Activated gamma-delta T cell treated with Interleukin-2 at 50 U/mL for 16 hours (primary cell): Measurements from ENCODE around the gene AVL9.
"Not testable (repeated sequence)": the region's sequence is repeated elsewhere in the genome, so short reads cannot be mapped to it uniquely, and the experiment has no call there.

ENCODE experiments used
- DNase-seq: peaks from one replicate; pipeline ENCODE4 v3.0.0-alpha.2; 2020

Gene AVL9

DNA sequence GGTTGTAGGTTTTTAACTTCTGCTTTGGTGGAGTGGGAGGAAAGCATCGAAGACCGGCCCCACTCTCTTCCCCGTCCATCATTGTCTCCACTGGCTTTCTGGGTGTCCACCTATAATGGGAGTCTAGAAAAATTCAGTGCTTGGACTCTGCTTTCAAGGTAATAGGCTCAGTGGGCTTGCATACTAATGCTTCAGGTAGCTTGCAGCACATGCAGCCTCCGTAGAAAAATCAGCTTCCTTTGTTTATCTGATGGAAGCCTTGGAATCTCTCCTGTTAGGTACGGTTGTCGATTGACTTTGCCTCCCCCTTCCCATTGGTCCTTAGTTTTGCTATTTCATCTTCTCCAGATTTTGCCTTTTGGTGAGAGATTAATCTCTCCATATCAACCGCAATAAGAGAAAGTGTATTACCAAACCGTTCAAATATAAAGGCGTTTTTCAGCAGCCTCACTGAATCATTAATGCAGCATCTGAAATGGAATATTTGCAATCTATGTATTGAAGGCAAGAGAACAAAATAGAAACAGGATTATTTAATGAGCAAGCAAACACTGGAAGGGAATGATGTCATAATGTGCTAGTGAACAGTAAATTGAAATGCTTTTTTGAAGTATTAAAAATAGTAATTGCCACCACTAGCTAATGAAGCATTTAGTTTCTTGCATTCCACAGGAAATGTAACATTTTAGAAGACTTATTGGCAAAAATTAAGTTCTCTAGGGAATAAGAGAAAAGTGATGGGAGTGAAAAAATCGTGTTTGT, 944 bp downstream of the AVL9 start:
- DNase-seq: no peak

DNA sequence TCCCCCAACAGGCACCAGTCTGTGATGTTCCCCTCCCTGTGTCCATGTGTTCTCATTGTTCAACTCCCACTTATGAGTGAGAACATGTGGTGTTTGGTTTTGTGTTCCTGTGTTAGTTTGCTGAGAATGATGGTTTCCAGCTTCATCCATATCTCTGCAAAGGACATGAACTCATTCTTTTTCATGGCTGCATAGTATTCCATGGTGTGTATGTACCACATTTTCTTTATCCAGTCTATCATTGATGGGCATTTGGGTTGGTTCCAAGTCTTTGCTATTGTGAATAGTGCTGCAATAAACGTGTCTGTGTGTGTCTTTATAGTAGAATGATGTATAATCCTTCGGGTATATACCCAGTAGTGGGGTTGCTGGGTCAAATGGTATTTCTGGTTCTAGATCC, 4.5 kb downstream of the AVL9 start:
- not testable (repeated sequence) for DNase-seq

DNA sequence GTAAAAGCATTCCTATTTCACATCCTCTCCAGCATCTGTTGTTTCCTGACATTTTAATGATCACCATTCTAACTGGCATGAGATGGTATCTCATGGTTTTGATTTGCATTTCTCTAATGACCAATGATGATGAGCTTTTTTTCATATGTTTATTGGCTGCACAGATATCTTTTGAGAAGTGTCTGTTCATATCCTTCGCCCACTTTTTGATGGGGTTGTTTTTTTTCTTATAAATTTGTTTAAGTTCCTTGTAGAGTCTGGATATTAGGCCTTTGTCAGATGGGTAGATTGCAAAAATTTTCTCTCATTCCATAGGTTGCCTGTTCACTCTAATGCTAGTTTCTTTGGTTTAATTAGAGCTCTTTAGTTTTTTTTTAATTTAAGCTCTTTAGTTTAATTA, 4.9 kb downstream of the AVL9 start:
- DNase-seq: not testable (repeated sequence)

DNA sequence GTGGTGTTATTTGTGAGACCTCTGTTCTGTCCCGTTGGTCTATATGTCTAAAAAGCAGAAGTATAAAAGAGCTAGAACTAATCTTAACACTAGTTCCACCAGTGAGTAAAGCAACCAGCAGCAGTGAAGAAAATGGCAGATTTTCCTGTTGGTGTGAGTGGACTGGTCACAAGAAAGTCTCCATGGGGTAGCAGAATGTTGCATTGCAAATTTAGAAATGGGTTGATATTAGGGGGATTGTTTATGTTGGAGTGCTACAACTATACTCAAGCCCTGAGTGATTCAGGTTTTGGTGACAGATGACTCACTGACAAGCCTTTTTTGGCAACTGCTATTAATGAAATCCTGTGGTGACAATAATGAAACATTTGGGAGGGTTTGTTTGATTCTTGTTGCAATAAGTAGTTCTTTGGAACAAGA, 5.6 kb downstream of the AVL9 start:
- DNase-seq: no peak

DNA sequence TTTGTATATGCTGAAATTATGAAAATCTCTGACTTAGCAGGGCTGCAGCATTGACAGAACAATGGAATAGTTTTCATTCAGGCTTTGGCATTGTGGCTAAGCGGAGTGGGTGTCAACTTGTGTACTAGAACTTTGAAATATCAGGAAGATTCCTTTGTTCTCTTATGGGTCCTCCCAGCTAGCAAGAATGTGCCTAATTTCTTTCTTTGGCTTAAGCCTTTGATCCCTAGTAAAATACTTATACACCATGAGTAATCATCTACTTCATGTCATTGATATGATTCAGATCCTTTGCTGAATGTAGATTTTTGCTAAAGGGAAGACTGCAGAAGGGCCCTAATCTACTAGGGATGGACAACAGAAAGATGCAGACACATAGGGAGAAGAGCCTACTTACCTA, 6.2 kb downstream of the AVL9 start:
- DNase-seq: no peak

DNA sequence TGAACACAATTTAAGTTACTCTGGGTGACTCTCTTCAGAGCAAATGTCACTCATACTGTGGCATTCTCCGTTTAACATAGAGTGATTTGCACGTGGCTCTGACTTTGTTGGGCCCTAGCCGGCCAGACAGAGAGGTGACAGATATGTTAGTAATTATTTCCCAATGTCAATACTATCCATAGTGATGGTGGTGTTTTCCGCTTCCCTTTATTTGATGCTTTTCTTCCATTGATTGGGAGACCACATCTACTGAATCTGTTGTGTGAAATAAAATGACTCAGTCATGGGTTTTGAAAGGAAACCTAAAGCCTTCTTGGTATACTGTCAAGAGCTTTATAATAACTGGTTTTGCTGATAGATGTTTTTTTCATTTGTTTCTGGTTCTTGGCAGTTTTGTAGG, 7.4 kb downstream of the AVL9 start:
- no peak for DNase-seq

DNA sequence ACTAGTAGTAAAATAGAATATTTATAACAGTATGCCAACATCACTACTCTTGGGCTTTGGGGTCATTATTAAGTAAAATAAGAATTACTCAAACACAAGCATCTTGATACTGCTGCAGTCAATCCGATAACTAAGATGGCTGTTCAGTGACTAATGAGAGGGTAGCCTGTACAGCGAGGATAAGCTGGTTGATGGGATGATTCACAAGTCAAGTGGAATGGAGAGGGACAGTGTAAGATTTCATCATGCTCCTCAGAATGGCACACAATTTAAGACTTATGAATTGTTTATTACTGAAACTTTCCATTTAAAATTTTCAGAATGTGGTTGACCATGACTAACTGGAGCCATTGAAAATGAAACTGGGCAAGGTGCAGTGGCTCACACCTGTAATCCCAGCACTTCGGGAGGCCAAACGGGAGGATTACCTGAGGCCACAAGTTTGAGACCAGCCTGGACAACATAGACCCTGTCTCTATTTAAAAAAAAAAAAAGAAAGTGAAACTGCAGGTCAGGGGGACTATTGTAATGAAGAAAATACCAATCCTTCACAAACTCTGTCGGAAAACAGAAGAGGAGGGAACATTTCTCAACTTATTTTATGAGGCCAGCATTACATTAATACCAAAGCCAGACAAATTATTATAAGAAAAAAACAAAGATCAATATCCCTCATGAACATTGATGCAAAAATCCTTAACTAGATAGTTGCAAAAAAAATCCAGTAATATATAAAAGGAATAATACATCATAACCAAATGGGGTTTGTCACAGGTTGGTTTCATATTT, 11.2 kb downstream of the AVL9 start:
- no peak for DNase-seq

DNA sequence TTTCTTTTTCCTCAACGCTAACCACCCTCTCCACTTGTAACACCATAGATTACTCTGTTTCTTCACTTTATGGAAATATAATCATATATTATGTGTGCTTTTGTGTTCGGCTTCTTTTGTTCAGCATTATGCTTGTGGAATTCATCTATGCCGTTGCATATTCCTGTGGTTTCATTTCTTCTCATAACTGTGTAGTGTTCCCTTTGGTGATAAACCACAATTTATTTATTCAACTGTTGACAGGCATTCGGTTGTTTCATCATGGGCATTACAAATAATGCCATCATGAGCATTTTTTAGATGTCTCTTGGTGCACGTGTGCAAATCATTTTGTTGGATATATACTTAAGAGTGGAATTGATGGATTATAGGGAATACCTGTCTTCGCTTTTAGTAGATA, 12.1 kb downstream of the AVL9 start:
- no peak for DNase-seq

DNA sequence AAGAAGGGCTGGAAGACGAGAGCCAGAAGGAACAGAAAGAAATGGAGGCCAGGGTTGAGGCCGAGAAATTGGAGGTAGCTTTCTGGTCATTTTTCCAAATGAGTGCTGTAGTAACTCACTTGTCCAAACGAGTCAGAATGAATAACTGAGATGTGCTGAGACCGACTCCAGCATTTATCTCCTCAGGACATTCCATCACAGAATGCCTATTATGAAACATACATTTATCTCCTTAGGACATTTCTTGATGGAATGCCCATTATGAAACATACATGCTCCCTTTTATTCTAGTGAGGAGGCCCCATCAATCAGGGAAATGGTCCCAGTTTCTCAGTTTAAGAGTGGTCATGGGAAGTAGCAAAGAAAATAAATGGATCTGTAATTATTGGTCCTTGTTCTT, 16.5 kb downstream of the AVL9 start:
- no peak for DNase-seq

DNA sequence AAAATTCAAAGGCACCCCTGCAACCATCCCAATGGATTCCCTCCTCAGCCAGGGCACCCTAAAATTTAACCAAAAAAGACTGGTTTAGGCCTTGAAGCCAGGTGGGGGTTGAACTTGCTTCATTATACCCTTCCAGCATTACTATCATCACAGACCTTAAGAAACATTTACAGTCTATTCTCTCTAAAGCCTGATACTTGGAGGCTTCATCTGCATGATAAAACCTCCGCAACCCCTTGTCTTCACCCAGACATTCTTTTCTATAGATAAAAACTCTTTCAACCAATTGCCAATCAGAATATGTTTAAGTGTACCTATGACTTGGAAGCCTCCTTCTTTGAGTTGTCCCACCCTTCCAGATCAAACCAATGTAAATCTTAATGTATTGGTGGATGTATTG, 17.9 kb downstream of the AVL9 start:
- DNase-seq: no peak

DNA sequence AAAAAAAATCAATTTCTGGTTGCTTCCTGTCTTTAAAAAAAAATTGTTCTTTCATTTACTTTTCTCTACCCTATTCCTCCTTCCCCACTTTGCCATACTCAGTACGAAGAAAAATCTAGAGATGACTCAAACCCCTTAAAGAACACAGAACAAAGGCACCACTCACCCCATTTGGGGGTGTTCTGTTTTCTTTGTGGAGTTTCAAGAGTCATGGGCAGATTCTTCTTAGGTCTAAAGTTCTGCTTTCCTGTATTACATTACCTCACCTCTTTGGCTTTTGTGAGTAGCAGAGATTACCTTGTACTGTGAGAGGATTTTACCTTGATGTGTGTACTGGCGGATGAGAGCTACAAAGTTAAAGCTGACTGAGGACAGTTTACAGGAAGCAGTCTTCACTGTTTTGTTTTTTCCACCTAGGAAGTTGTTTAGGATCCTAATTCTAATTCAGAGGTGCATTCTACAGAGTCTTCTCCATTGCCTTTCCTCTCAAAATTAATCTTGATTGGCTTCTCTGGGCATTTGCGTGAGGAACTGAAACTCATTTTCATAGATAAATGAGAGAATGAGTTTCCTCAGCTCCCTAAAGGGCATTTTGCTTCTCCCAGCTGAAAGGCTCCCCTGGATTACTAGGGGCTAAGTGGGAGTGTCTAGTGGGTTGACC, 20.7 kb downstream of the AVL9 start:
- DNase-seq: no peak

DNA sequence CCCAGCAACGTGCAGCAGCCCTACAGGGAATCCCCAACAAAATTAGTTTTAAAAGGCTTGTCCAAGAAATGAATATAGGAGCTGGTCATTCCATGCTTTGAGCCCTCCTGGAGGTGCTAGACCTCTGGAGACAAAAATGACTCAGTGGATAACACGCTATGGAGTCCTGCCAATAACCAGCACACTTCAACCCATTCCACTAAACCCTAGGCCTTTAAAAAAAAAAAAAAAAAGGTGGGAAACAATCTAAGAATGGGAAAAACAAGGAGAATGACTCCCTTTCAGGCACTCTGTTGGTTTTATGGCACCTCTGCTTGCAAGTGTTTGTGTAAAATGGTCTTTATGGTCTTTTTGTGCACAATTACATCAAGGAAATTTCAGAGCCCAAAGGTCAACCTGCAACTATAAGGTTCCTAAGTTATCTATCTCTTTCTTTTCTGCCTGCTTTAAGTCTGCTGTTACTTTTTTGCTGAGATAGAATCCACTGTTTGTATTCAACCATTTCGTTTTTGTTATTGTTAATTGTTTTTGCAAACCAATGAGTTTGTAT, 21.3 kb downstream of the AVL9 start:
- no peak for DNase-seq

DNA sequence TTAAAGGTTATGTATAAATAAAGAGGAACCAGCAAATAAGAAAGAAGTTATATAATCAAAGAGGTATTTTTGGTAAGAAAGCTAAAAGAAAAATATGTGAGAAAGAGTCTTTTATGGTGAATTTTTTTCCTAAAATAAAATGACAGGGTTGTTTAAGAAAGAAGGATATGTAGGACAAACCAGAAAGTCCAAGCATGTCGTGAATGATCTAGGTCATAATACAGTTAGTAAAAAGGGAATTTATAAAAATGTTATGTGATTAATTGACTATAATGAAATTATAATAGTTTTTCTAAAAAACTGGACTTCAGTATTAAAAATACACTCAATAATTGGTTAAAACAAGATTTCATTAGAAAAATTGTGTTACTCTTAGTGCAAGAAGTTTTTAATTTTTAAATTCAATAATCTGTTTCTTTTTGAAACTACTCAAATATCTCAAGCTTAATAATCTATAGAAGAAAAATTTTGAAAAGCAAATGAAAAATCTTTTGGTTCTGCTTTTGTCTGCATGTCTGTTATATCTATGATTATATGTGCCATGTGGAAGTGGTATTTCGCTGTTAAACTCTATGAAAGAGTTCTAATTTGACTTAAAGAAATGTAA, 23.3 kb downstream of the AVL9 start:
- DNase-seq: no peak

DNA sequence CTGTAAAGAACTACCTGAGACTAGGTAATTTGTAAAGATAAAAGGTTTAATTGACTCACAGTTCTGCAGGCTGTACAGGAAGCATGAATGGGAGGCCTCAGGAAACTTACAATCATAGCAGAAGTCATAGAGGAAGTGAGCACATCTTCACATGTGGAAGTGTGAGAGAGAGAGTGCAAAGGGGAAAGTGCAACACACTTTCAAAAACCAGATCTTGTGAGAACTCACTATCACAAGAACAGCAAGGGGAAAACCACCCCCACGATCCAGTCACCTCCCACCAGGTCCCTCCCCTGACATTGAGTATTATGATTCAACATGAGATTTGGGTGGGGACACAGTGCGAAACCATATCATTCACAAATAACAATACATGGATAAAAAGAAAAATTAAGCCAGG, 24.5 kb downstream of the AVL9 start:
- DNase-seq: no peak

DNA sequence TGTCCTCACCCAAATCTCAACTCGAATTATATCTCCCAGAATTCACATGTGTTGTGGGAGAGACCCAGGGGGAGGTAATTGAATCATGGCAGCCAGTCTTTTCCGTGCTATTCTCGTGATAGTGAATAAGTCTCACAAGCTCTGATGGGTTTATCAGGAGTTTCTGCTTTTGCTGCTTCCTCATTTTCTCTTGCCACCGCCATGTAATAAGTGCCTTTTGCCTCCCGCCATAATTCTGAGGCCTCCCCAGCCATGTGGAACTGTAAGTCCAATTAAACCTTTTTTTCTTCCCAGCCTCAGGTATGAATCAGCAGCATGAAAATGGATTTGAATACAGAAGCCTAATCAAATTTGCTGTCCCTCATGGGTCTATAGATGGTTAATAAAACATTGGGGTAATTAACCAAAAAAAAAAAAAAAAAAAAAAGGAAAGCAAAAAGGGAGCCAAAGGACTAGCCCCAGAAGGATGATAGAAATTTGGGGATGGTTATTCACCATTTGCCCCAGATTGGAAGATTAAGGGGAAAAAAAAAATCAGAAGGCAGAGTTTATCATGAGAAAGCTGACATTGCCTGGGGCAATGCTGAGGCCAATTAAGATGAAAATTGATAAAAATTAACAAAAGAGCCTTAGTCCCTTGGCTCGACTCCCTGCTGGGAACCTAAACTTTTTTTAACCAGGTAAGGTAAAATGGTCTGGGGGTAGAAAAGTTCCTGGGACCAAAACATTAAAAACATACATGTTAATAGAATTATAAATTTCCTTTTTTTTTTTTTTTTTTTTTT, 27.6 kb downstream of the AVL9 start:
- no peak for DNase-seq

DNA sequence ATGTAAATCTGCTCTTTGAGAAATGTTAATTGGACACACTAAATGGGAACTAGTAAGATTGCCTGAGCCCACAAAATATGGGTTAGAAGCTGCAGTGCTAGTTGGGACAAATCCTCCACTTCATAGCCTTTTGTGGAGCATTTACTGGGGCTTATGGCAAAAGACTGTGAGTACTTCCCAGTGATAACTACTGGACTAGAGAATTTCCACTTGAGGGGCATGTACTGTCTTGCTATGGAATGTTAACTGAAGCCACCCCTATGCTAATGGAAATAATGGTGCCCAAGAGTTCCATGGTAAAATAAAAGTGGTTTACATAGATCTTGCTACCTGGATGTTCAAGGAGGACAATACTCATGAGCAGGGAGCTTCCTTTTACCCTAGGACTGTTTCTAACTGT, 29.3 kb downstream of the AVL9 start:
- no peak for DNase-seq

DNA sequence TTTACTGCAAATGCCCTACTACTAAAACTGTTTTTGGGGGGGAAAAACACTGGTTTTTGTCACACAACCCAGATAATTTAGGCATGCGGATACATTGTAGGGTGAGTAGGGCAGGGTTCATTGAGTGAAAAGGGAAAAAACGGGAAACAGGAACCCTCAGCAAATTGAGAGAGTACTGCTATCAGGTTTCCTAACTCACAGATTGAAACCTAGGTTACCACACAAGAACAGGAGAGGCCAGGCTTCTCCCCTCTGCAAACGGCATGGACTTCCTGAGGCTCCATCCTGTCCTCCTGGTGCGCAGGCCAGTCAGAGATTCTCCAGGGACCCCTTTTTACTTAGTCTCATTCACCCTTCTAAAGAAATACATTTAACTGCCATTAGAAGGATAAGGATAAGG, 30.6 kb downstream of the AVL9 start:
- no peak for DNase-seq

DNA sequence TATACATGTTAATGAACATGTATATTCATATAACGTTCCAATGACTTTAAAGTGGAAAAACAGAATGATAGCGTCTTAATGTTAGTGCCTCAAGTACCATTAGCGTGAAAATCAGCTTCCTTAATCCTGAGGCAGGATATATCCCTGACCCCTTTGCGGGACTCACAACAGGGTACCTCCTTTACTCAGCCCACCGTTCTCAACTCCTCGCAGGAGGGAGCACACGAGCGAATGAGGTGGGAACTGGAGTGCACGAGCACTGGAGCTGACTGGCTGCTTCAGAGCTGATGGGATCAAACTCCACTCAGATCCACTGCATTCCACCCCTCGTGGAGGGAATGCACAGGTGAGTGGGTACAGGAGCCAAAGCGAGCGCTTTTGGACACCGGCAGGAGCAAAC, 36.1 kb downstream of the AVL9 start:
- DNase-seq: no peak

DNA sequence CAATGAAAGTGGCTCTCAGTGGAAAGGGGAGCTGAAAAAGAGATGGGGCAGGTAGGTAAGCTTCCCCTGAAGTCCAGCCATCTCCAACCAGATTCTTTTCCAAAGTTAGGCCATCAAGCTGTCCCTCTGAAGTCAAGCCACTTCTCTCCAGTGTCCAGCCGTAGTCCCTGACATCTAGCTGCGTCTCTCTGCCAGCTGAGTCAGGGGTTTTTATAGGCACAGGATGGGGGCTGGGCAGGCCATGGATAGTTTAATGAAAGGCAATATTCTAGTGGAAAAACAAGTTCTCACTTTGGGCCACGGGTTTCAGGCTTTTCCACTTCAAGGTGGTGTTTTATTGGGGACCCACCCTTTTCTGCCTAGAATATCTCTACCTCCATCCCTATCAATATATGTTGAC, 36.8 kb downstream of the AVL9 start:
- no peak for DNase-seq

DNA sequence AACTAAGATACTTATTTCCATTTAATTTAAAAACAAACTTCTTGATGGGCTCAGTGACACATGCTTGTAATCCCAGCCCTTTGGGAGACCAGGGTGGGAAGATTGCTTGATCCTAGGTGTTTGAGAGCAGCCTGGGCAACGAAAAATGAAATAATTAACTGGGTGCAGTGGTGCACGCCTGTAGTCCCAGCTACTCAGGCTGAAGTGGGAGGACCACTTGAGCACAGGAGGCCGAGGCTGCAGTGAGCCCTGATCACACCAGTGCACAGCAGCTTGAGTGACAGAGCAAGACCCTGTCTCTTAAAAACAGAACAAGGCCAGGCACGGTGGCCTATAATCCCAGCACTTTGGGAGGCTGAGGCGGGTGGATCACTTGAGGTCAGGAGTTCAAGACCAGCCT, 37.4 kb downstream of the AVL9 start:
- DNase-seq: no peak

DNA sequence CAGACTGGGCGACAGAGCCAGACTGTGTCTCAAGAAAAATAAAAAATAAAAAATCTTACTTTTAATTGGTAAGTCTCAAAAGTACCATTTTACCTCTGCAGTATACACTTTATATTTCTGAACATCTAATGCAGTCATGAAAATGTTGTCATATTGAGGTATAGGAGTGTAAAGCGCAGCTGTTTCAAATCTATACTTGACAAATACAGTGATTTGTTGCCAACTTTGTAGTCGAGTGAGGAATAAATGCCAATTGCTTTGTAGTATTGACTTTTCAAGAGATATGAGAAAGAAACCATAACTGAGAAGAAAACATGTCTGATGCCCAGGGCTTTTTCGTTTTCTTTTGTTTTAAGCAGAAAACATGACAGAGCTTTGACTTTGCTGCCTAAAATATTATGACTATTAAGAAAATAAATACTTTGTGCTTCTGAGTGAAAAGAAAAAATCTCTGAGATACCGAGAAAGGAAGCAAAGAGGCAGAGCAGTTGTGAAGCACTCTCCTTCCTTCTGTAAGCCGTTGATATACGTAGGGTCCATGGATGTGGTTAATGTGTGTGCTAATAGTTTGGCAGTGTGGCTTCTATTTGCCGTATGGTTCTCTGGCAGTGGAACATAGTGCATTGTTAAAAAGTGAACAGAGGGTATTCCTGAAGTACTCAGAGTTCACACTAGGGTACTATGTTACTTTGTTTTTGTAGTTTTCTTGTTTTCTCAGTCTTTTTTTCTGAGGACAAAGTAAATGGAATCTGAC, 38.2 kb downstream of the AVL9 start:
- no peak for DNase-seq
